HG02938 (cell line): ENCODE results near the gene TTLL5.
A peak's percentile ranks its signal among the peaks of the same experiment; 100 is the strongest.

Source experiments
- ATAC-seq: cut with Tn5 transposase; IDR thresholded peaks from one replicate; pipeline ENCODE4 v1.9.1; 2021; ENCODE audit warnings: mild to moderate bottlenecking, moderate library complexity; ENCODE audit not compliant: unreplicated experiment

The TTLL5 gene

GRCh38 chr14:75952489-75952888, 291.4 kb downstream of the TTLL5 start:
- no peak for ATAC-seq

GRCh38 chr14:75959031-75959430, 298.0 kb downstream of the TTLL5 start:
- no peak for ATAC-seq

GRCh38 chr14:75960231-75960630, 299.2 kb downstream of the TTLL5 start:
- peak; percentile 81 for ATAC-seq

GRCh38 chr14:75961662-75962061, 300.6 kb downstream of the TTLL5 start:
- ATAC-seq: no peak

- ATAC-seq: no peak
These were observed 306.8 kb downstream of the TTLL5 start for GRCh38 chr14:75967866-75968265.

- ATAC-seq: no peak
These were observed 307.4 kb downstream of the TTLL5 start for GRCh38 chr14:75968456-75968855.

GRCh38 chr14:75969126-75969525, 308.1 kb downstream of the TTLL5 start:
- ATAC-seq: no peak

GRCh38 chr14:75969891-75970290, 308.8 kb downstream of the TTLL5 start:
- ATAC-seq: no peak

GRCh38 chr14:75970989-75971388, 309.9 kb downstream of the TTLL5 start:
- ATAC-seq: no peak

- no peak for ATAC-seq
These were observed 310.5 kb downstream of the TTLL5 start for GRCh38 chr14:75971509-75971908.

GRCh38 chr14:75972801-75973421, 311.9 kb downstream of the TTLL5 start:
- no peak for ATAC-seq

- ATAC-seq: no peak
These were observed 316.0 kb downstream of the TTLL5 start for GRCh38 chr14:75976826-75977581.

- no peak for ATAC-seq
These were observed 316.5 kb downstream of the TTLL5 start for GRCh38 chr14:75977582-75977943.

- no peak for ATAC-seq
These were observed 317.2 kb downstream of the TTLL5 start for GRCh38 chr14:75978249-75978731.

GRCh38 chr14:75979071-75979571, 318.1 kb downstream of the TTLL5 start:
- no peak for ATAC-seq

- ATAC-seq: no peak
These were observed 318.9 kb downstream of the TTLL5 start for GRCh38 chr14:75979648-75980565.

- no peak for ATAC-seq
These were observed 319.8 kb downstream of the TTLL5 start for GRCh38 chr14:75980856-75981255.

- no peak for ATAC-seq
These were observed 320.6 kb downstream of the TTLL5 start, which contains the start of gene TGFB3 for GRCh38 chr14:75981426-75982265. Gene TGFB3, minus strand, starts transcription at chr14:75981995. Its CDS starts 1,102 bp downstream, at chr14:75980893.

- ATAC-seq: peak; percentile 50
These were observed 321.4 kb downstream of the TTLL5 start for GRCh38 chr14:75982266-75983018.

- no peak for ATAC-seq
These were observed 321.9 kb downstream of the TTLL5 start for GRCh38 chr14:75983019-75983358.
